Keratinocyte (primary cell): ENCODE measurements around the gene CTIF. TPM values are rescaled to one million over a fixed set of nuclear protein-coding genes. Genes with fewer than 3 reads are reported as not detected.

Experiments
- DNase-seq: peaks from one replicate; pipeline ENCODE4 v3.0.0-alpha.2; 2011; ENCODE audit warnings: low read depth, missing footprints, low spot score
- FAIRE-seq: peaks from 2 replicates; lab custom pipeline; 2011; peaks lifted over from hg19 to GRCh38; lab: Jason Lieb, UNC
- H2AFZ ChIP-seq: 2 replicates; pipeline ENCODE4 v1.6.0; 2012; ENCODE audit warnings: low read length, control low read depth, inconsistent platforms; ENCODE audit not compliant: control insufficient read depth
- H3K27ac ChIP-seq: 2 replicates; pipeline ENCODE4 v1.5.1; 2011; ENCODE audit warnings: low read length; ENCODE audit not compliant: control insufficient read depth, insufficient read depth
- H3K27me3 ChIP-seq: 3 replicates; pipeline ENCODE4 v1.6.0; 2011; ENCODE audit warnings: low read length; ENCODE audit not compliant: control insufficient read depth, insufficient read depth; ENCODE audit errors: extremely low read depth
- H3K36me3 ChIP-seq, 2 experiments: 2 replicates in 1 of 2; 3 replicates in 1 of 2; pipeline ENCODE4 v1.5.1; 2011; ENCODE audit warnings: low read length in 2 of 2, mild to moderate bottlenecking in 1 of 2; ENCODE audit not compliant: control insufficient read depth in 2 of 2, insufficient read depth in 2 of 2; ENCODE audit errors: extremely low read depth in 1 of 2
- H3K4me1 ChIP-seq: 3 replicates; pipeline ENCODE4 v1.5.1; 2011; ENCODE audit warnings: low read length; ENCODE audit not compliant: control insufficient read depth, insufficient read depth; ENCODE audit errors: extremely low read depth
- H3K4me2 ChIP-seq: 3 replicates; pipeline ENCODE4 v1.6.0; 2011; ENCODE audit warnings: low read depth, low read length; ENCODE audit not compliant: control insufficient read depth, insufficient read depth; ENCODE audit errors: extremely low read depth
- H3K4me3 ChIP-seq, 3 experiments: fragments of 200-600 bp in 1 of 3; sonication (generic) in 1 of 3; 2 replicates in 2 of 3; 3 replicates in 1 of 3; pipeline ENCODE4 v1.5.1; 2011 to 2016; ENCODE audit warnings: low read length in 3 of 3, mild to moderate bottlenecking in 3 of 3, control low read depth in 2 of 3, inconsistent platforms in 1 of 3, low read depth in 1 of 3, mixed read lengths in 1 of 3, mixed run types in 1 of 3, moderate library complexity in 1 of 3; ENCODE audit not compliant: control insufficient read depth in 2 of 3, insufficient read depth in 2 of 3; ENCODE audit errors: extremely low read depth in 1 of 3
- H3K79me2 ChIP-seq: 2 replicates; pipeline ENCODE4 v1.6.0; 2012; ENCODE audit warnings: low read length; ENCODE audit not compliant: control insufficient read depth, insufficient read depth
- H3K9ac ChIP-seq: 3 replicates; pipeline ENCODE4 v1.6.0; 2011; ENCODE audit warnings: low read length; ENCODE audit not compliant: control insufficient read depth, insufficient read depth; ENCODE audit errors: extremely low read depth
- H3K9me1 ChIP-seq: 3 replicates; pipeline ENCODE4 v1.6.0; 2011; ENCODE audit warnings: low read length; ENCODE audit not compliant: control insufficient read depth, insufficient read depth; ENCODE audit errors: extremely low read depth
- H3K9me3 ChIP-seq: 2 replicates; pipeline ENCODE4 v1.5.1; 2012; ENCODE audit warnings: low read depth, low read length; ENCODE audit not compliant: control insufficient read depth
- H4K20me1 ChIP-seq: 3 replicates; pipeline ENCODE4 v1.6.0; 2011; ENCODE audit warnings: low read length; ENCODE audit not compliant: control insufficient read depth, insufficient read depth; ENCODE audit errors: extremely low read depth
- CTCF ChIP-seq, 3 experiments: IDR thresholded peaks in 1 of 3; conservative IDR thresholded peaks in 1 of 3; optimal IDR thresholded peaks in 1 of 3; 2 replicates in 2 of 3; 3 replicates in 1 of 3; pipeline versions ENCODE3 to v1.5.1; 2011; ENCODE audit warnings: low read length in 3 of 3, mild to moderate bottlenecking in 3 of 3, moderate library complexity in 2 of 3, control low read depth in 1 of 3, inconsistent platforms in 1 of 3; ENCODE audit not compliant: insufficient read depth in 2 of 3; ENCODE audit errors: extremely low read depth in 1 of 3
- EZH2 ChIP-seq: IDR thresholded peaks from one replicate; pipeline ENCODE4 v1.6.1; 2012; ENCODE audit warnings: inconsistent platforms, mild to moderate bottlenecking, low read length, moderate library complexity
- dilution Hi-C: fragments of 300-500 bp; cut with MboI; formaldehyde crosslinking; loops from one replicate; pipeline ENCODE4 v1.7.0; 2020; ENCODE audit warnings: low sequenced_read_pairs; ENCODE audit not compliant: extremely low pct_ligation_motif_present
- polyA plus RNA-seq, 5 experiments: library from polyadenylated mRNA; depleted of rRNA in 3 of 5; stranded (reverse) in 3 of 5; stranded (forward) in 1 of 5; unstranded in 1 of 5; fragments of >200 nt; gene quantifications; 1 replicate in 1 of 5; 2 replicates in 3 of 5; 3 replicates in 1 of 5; pipeline versions ENCODE4 v1.2.1 to v1.2.3, GENCODE V29; 2011 to 2012; ENCODE audit warnings: missing spikeins in 2 of 5, low read depth in 1 of 5, low replicate concordance in 1 of 5

CTIF gene
- polyA plus RNA-seq, 1 donor (not counting 4 experiments of a cell fraction or from before 2014, with no cell fraction given): 15.0 TPM

GRCh38 chr18:48816554-48816953 lies 277.7 kb downstream of the CTIF start:
- FAIRE-seq: no peak
- Histone ChIP-seq H3K9ac (no peak overlapping the region), H3K4me1 (peaks cover 17% of the 10 kb centered on the region), H3K27ac (no peak overlapping the region), H3K4me2 (no peak overlapping the region), H3K4me3 (no peak overlapping the region), H3K9me3 (no peaks in the 10 kb centered on the region), H4K20me1 (no peaks in the 10 kb centered on the region), H3K79me2 (no peaks in the 10 kb centered on the region), H3K27me3 (no peaks in the 10 kb centered on the region), H2AFZ (no peak overlapping the region), H3K36me3 (peaks cover 9 to 17% of the 10 kb centered on the region in 2 experiments), H3K9me1 (no peaks in the 10 kb centered on the region)
- TF ChIP-seq CTCF (optimal IDR thresholded peaks at IDR 0.05 in 1 of 3, IDR thresholded peaks at IDR 0.05 in 1 of 3, conservative IDR thresholded peaks at IDR 0.05 in 1 of 3; ENCODE audit: extremely low read depth in 1 of 3, insufficient read depth in 2 of 3, low read length in 3 of 3): no peak
- no peak for TF ChIP-seq EZH2
- dilution Hi-C loops: no loop called here
- DNase-seq: no peak

GRCh38 chr18:48817021-48817461 lies 278.2 kb downstream of the CTIF start:
- Histone ChIP-seq H3K9me3 (no peaks in the 10 kb centered on the region), H3K27me3 (no peaks in the 10 kb centered on the region), H3K9me1 (no peaks in the 10 kb centered on the region), H3K27ac (no peak overlapping the region), H3K4me2 (no peak overlapping the region), H3K36me3 (peaks cover 9 to 17% of the 10 kb centered on the region in 2 experiments), H3K79me2 (no peaks in the 10 kb centered on the region), H4K20me1 (no peaks in the 10 kb centered on the region), H3K9ac (no peak overlapping the region), H3K4me1 (peaks cover 17% of the 10 kb centered on the region), H2AFZ (no peak overlapping the region), H3K4me3 (no peak overlapping the region)
- TF ChIP-seq CTCF (optimal IDR thresholded peaks at IDR 0.05 in 1 of 3, IDR thresholded peaks at IDR 0.05 in 1 of 3, conservative IDR thresholded peaks at IDR 0.05 in 1 of 3; ENCODE audit: extremely low read depth in 1 of 3, insufficient read depth in 2 of 3, low read length in 3 of 3): no peak
- TF ChIP-seq EZH2: no peak
- dilution Hi-C loops: no loop called here
- DNase-seq (no peak), FAIRE-seq (no peak)
